Endothelial cell (in vitro differentiated cells): ENCODE results near the gene IFNA17. TPM values are rescaled to one million over a fixed set of nuclear protein-coding genes. Genes with fewer than 3 reads are reported as not detected.
"Not testable (repeated sequence)": the region's sequence is repeated elsewhere in the genome, so short reads cannot be mapped to it uniquely, and the experiment has no call there.

Experiments used
- DNase-seq: peaks from one replicate; pipeline ENCODE4 v3.0.0; 2021; ENCODE audit warnings: low spot score
- H3K27ac Mint-ChIP-seq: one replicate; pipeline ENCODE4 v1.8.0; 2021; ENCODE audit warnings: mixed read lengths, inconsistent platforms; ENCODE audit not compliant: unreplicated experiment
- H3K27me3 Mint-ChIP-seq: one replicate; pipeline ENCODE4 v1.8.0; 2021; ENCODE audit warnings: mild to moderate bottlenecking, moderate library complexity, mixed read lengths, inconsistent platforms; ENCODE audit not compliant: unreplicated experiment
- H3K36me3 Mint-ChIP-seq: one replicate; pipeline ENCODE4 v1.8.0; 2021; ENCODE audit warnings: mild to moderate bottlenecking, low read depth, mixed read lengths, inconsistent platforms; ENCODE audit not compliant: unreplicated experiment
- H3K4me1 Mint-ChIP-seq: one replicate; pipeline ENCODE4 v1.8.0; 2021; ENCODE audit warnings: mild to moderate bottlenecking, mixed read lengths, inconsistent platforms; ENCODE audit not compliant: unreplicated experiment
- H3K4me3 Mint-ChIP-seq: one replicate; pipeline ENCODE4 v1.8.0; 2021; ENCODE audit warnings: mild to moderate bottlenecking, mixed read lengths, inconsistent platforms; ENCODE audit not compliant: unreplicated experiment
- H3K9me3 Mint-ChIP-seq: one replicate; pipeline ENCODE4 v1.8.0; 2021; ENCODE audit warnings: mixed read lengths, inconsistent platforms; ENCODE audit not compliant: unreplicated experiment
- CTCF ChIP-seq: fragments of 200-600 bp; sonication (generic); IDR thresholded peaks from one replicate; pipeline ENCODE4 v1.5.0; 2021; ENCODE audit warnings: antibody characterized with exemption; ENCODE audit not compliant: unreplicated experiment
- total RNA-seq: library from RNA; stranded (reverse); fragmentation: NEBNext Ultra II Directional; extraction: Animal tissue kit (Norgen Biotek cat#: 25700); gene quantifications from one replicate; pipeline ENCODE4 v1.2.1, GENCODE V29; 2021; ENCODE audit not compliant: unreplicated experiment

Gene IFNA17
- total RNA-seq, 1 donor from 2014 or later = not detected

GRCh38 chr9:21205204-21205603, 22.8 kb downstream of the IFNA17 start:
- Mint-ChIP-seq H3K27ac (no peak overlapping the region), H3K4me1 (no peaks in the 10 kb centered on the region), H3K27me3 (no peaks in the 10 kb centered on the region), H3K4me3 (no peak overlapping the region), H3K36me3 (no peaks in the 10 kb centered on the region), H3K9me3 (no peaks in the 10 kb centered on the region)
- TF ChIP-seq CTCF = no peak
- no peak for DNase-seq

GRCh38 chr9:21202105-21202504, 25.9 kb downstream of the IFNA17 start, which contains the start of gene IFNA7:
TSS of gene IFNA7 (minus strand) at chr9:21202205. CDS start at chr9:21202165, 40 bp downstream.
- H3K4me3 Mint-ChIP-seq, DNase-seq, H3K9me3 Mint-ChIP-seq, H3K27me3 Mint-ChIP-seq, H3K27ac Mint-ChIP-seq, H3K36me3 Mint-ChIP-seq, H3K4me1 Mint-ChIP-seq: not testable (repeated sequence)

- DNase-seq = peak; percentile 56
- peak overlapping the region; percentile 42 for H3K27ac Mint-ChIP-seq
Observed at GRCh38 chr9:21194867-21195776, 32.9 kb downstream of the IFNA17 start.

GRCh38 chr9:21187487-21187886, 40.5 kb downstream of the IFNA17 start, which contains the start of gene IFNA4:
TSS of gene IFNA4 (minus strand) at chr9:21187587. CDS start at chr9:21187531, 56 bp downstream.
- not testable (repeated sequence) for DNase-seq, H3K27ac Mint-ChIP-seq, H3K4me1 Mint-ChIP-seq, H3K27me3 Mint-ChIP-seq, H3K9me3 Mint-ChIP-seq, H3K36me3 Mint-ChIP-seq, H3K4me3 Mint-ChIP-seq

More at GRCh38 chr9:21194867-21195776, 32.9 kb downstream of the IFNA17 start:
- not testable (repeated sequence) for H3K4me1 Mint-ChIP-seq, H3K27me3 Mint-ChIP-seq, H3K36me3 Mint-ChIP-seq, H3K9me3 Mint-ChIP-seq, H3K4me3 Mint-ChIP-seq
- peak; percentile 46 for TF ChIP-seq CTCF

- H3K27ac Mint-ChIP-seq, H3K4me1 Mint-ChIP-seq, H3K36me3 Mint-ChIP-seq, H3K4me3 Mint-ChIP-seq, H3K9me3 Mint-ChIP-seq, H3K27me3 Mint-ChIP-seq: not testable (repeated sequence)
- DNase-seq = peak; percentile 24
Observed at GRCh38 chr9:21182810-21183736, 44.9 kb downstream of the IFNA17 start.

Other genes starting within 250 kb of the IFNA17 start
- 5.7 TPM for gene HACD4, start 196.6 kb downstream of the IFNA17 start, total RNA-seq
- not detected for gene IFNB1, start 150.3 kb downstream of the IFNA17 start, total RNA-seq
- gene IFNW1, start 86.4 kb downstream of the IFNA17 start, total RNA-seq = not detected
- not detected for gene IFNA21, start 61.6 kb downstream of the IFNA17 start, total RNA-seq
- not detected for gene IFNA4, start 40.6 kb downstream of the IFNA17 start, total RNA-seq
- gene IFNA7, start 26.0 kb downstream of the IFNA17 start, total RNA-seq = not detected
- gene IFNA10, start 21.1 kb downstream of the IFNA17 start, total RNA-seq = not detected
- not detected for gene IFNA16, start 10.9 kb downstream of the IFNA17 start, total RNA-seq
- gene IFNA14, start 11.8 kb upstream of the IFNA17 start, total RNA-seq = not detected
- not detected for gene IFNA5, start 77.1 kb upstream of the IFNA17 start, total RNA-seq
- gene KLHL9, start 107.2 kb upstream of the IFNA17 start, total RNA-seq = 39.5 TPM
- gene IFNA6, start 122.7 kb upstream of the IFNA17 start, total RNA-seq = not detected
- gene IFNA13, start 139.8 kb upstream of the IFNA17 start, total RNA-seq = not detected
- gene IFNA2, start 157.2 kb upstream of the IFNA17 start, total RNA-seq = not detected
- not detected for gene IFNA8, start 180.9 kb upstream of the IFNA17 start, total RNA-seq
- gene IFNA1, start 212.2 kb upstream of the IFNA17 start, total RNA-seq = not detected